NCI-H82 treated with DMSO at 0.1 percent for 48 hours (cell line): Measurements from ENCODE around the gene YES1.
A peak's percentile ranks its signal among the peaks of the same experiment; 100 is the strongest.
"Not testable (repeated sequence)": the region's sequence is repeated elsewhere in the genome, so short reads cannot be mapped to it uniquely, and the experiment has no call there.

Experiments
- DNase-seq: peaks from one replicate; lab custom pipeline; 2025; ENCODE audit not compliant: unreplicated experiment; lab: John Stamatoyannopoulos, UW

Gene YES1

DNA sequence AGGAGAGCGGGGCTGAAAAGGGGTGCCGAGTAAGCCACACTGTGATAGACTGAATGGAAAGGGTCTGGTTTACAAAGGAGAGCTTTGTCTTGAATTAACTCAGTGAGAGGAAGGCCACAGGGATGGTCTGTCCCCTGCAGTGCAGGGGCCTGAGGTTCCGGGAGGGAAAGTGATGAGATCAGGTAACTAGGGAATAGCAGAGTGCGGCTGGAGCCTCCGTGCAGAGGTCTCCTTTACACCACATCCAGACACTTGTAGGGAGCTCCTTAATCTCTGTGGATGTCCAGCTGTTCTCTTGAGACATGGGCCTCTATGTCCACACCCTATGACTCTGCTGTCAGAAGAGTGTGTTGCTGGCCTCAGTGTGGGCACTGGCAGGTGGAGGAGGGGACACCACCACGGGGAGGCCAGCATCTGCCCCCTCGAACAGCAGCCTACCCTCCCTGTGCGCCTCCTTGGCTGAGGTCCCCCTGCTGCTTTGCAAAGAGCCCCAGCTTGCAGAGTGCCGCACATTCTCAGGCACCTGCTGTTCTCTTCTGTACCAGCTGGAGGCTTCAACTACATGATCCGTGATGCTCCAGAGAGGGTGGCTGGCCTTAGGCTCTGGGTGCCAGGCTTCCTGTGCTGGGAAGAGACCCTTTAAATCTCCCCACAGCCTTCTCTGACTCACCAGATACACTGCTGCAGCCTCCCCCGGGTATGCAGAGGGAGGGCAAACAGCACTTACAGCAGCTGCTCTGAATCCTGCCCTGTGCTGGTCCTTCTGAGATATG lies 125.5 kb downstream of the YES1 start:
- no peak for DNase-seq

DNA sequence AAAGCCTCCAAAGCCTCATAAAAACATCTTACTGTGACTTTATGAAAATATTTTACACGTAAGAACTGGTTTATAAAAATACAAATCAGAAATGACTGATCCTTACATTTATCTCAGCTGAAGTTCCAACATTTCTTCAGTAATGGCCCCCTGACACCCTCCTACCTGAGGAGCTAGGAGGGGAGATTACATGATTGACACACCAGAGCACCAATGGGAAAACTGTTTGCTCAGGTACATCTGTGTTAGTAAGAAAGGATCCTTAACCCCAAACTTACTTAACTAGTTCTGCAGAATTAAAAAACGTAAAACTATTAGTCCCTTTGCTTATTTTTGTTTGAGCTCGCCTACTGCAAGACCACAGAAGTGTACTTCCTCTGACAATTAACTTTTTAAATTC lies 126.6 kb downstream of the YES1 start:
- DNase-seq: no peak

DNA sequence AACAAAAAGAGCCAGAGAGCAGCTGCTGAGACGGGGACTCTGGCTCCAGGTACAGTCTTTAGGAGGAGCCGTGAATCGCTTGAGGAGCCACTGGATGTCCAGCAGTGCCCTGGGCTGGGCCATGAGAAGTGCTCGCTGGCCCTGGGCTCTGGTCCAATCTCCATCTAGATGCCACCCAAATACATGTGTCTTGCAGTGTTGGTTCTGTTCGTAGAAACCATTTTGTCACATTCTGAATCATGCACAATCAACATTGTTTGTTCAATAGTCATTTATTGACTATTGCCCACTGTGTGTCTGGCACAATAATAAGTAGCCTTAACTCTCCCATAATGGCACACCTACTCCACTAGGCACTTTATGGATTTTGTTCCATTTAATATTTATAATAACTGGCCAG lies 128.5 kb downstream of the YES1 start:
- no peak for DNase-seq

DNA sequence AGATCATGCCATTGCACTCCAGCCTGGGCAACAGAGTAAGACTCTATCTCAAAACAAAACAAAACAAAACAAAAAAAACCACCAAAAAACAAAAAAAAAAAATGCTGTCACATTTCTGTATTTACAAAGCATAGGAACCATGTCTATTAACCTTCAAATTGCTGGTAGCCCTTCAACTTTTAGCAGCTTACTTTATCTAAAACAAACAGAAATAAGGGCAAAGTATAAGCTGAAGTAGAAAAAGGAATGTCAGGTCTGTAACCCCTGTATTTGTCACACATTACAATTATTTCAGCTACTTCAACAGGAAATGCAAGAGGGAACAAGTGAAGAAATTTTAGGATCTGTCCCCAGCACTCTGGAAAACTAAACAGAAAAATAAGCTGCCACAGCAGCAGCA lies 129.2 kb downstream of the YES1 start:
- no peak for DNase-seq

DNA sequence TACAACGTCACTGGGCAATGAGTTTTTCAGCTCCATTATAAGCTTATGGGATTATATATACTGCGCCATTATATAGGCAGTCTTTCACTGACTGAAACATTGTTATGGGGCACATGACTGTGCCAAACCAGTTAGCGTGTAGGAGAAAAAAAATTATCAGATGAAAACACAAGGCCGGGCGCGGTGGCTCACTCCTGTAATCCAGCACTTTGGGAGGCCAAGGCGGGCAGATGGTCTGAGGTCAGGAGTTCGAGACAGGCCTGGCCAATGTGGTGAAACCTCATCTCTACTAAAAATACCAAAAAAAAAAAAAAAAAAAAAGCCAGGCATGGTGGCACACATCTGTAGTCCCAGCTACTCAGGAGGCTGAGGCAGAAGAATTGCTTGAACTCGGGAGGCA lies 129.6 kb downstream of the YES1 start:
- not testable (repeated sequence) for DNase-seq

DNA sequence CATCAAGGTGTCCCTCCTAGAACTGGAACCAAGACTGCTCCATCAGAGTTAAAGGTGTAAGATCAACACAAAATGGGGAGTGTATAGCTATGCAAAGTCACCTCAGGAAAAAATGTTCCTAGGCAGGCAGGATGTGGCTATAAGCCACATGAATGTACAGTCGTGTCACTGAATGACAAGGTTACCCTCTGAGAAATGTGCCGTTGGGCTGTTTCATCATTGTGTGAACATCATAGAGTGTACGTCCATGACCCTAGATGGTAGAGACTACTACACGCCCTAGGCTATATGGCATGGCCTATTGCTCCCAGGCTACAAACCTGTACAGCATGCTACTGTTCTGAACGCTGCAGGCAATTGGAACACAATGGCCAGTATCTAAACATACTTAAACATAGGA lies 130.1 kb downstream of the YES1 start:
- no peak for DNase-seq

DNA sequence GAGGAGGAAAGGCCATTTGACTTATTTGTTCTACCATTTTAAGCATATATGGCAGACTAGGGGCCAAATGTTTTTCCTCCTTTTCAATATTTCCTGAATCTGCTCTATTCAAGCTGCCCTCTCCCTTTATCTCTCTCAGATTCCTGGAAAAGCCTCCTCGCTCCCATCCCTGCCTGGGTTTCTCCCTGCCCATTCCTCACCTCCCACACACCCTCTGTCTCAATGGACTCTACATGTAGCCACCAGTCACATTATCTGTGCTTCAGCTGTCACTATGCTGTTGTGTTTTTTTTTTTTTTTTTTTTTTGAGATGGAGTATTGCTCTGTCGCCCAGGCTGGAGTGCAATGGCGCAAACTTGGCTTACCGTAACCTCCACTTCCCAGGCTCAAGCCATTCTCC lies 131.7 kb downstream of the YES1 start:
- DNase-seq: no peak

DNA sequence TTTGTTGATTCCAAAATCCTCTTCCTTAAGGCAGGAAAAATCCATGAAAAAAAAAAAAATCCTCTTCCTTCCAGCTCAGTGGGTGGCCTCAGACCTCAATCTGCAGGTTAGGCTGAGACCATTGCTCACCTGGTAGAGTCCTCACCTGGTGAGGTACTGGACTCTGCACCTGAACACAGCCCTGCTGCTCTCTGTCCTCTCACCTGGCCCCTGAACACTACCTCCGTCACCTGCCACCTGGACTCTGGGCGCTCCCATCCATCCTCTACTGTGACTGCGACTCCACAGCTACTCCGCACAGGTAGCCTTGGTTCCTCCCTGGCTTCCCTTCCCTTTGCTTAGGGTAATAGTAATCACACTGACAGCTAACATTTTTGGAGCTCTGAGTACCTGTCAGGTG lies 132.5 kb downstream of the YES1 start:
- no peak for DNase-seq

DNA sequence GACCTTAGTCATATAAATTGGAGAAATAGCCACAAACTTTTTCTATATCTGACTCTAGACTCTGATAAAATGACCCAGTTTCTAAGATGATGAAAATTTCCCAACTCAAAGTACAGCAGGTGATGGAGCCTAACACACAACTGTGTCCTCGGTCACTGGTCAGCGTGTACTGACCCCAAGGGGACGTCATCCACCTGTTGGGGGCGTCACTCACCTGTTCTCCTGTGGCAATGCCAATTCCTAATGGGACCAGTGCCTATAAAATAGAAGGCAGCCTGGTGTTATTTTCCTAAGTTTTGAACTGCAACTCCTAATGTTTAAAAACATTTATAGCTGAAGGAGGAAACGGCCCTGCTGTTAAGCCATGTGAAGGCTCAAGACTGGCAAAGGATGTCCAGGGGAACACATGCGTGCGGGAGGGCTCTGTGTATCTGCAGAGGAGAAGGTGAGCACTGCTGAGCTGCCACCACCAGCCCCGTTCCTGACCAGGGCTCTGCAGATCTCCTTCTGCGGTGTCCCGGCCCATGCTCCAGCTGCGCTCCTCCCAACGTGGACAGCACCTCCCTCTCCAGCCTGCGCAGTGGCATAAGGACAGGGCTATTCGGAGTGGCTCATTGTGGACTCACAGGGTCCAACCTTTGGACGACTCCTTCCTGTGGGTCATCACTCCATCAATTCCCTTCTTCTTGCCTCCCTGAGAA lies 133.4 kb downstream of the YES1 start:
- no peak for DNase-seq

DNA sequence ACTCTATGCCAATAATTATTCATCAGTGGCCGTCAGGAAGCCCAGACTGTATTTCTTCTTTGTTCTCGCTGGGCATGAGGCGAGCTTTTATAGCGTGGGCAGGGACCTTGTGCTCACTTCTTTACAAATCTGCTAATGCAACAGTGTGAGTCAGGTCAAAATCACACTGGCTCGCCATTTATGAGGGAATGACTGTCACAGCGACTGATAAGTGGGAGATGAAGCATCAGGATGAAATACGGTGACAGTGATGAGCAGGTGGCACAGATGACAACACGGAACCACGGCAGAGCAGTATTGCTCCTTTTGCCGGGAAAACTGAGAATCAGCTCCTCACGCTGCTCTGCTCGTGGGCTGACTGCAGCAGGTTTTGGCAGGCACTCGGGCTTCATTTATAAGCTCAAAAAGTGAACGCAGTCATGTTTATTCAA lies 134.1 kb downstream of the YES1 start:
- DNase-seq: no peak

DNA sequence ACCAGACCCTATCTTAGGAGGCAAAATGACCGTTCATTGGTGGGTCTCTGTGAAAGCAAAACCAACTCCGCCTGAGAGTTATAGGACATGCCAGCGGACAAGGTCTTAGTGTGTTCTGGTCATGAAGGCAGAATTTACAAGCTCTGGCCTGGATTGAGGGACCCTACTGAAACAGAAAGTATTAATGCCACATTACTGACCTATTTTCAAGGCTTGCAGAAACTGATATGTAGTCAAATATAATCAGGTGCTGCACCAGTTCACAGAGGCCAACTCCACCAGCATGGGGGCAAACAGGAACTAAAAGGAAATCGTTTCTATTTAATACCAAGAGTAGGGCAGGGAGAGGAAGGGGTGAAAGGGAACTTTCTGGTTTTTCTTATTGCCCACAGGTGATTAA lies 134.9 kb downstream of the YES1 start:
- DNase-seq: no peak

DNA sequence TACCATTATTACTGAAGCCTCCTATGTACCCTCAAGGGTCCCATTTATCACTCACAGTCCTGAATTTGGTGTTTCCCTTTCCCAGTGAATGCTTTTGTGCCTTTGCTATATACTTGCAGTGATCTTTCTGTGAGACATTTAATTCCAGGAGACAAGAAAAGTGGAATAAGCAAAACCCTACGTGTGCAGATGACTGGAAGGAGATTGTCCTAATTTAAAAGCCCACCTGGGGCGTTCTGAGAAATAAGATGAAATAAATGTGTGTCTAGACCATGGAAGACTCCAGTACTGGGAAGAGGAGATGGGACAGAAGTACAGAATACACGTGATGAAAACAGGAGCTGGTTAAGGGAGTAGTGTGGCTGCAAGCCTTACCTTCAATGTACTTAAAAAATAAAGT lies 135.3 kb downstream of the YES1 start:
- DNase-seq: no peak

DNA sequence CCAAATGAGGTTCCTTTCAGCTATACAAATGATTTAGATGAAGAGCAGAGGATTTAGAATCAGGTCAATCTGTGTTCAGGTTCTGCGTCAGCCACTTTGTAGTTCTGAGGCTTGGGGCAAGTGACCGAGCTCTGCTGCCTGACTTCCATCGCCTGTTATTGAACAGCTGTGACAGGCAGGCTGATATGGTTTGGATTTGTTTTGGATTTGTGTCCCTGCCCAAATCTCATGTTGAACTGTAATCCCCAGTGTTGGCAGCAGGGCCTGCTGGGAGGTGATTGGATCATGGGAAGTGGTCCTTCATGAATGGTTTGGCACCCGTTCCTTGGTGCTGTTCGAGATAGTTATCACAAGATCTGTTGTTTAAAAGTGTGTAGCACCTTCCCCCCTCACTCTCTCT lies 136.0 kb downstream of the YES1 start:
- peak; percentile 11 for DNase-seq

DNA sequence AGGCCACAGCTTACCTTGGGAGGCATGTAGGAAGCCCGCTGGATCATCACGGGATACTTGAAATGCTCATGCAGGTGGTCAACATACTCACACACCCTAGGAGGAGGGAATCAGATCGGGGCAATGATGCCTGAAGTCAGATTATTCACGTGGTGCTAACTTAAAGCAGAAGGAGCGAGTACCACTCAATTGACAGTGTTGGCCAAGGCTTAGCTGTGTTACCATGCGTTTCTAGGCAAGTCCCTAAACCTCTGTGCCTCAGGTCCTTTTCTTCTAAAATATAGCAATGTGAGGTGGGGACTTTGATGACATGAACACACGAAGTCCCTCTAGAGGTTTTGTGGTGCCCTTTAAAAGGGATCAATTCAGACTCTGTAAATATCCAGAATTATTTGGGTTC lies 136.7 kb downstream of the YES1 start:
- no peak for DNase-seq

DNA sequence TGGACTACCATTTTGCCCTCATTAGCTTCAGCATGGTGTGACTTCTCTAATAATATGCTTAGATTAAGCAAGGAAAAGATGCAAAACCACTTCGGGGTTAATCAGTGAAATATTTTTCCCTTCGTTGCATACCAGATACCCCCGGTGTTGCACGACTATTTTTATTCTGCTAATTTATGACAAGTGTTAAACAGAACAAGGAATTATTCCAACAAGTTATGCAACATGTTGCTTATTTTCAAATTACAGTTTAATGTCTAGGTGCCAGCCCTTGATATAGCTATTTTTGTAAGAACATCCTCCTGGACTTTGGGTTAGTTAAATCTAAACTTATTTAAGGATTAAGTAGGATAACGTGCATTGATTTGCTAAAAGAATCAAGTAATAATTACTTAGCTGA lies 138.3 kb downstream of the YES1 start:
- DNase-seq: no peak

DNA sequence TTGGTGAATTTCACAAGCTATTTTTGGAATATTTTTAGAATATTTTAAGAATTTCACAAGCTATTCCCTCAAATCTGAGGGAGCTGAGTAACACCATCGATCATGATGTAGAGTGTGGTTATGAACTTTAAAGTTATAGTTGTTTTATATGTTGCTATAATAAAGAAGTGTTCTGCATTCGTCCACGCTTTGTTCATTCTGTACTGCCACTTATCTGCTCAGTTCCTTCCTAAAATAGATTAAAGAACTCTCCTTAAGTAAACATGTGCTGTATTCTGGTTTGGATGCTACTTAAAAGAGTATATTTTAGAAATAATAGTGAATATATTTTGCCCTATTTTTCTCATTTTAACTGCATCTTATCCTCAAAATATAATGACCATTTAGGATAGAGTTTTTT lies 138.7 kb downstream of the YES1 start:
- no peak for DNase-seq
